Adrenal gland (tissue), 12 donors: ENCODE data around the gene RCE1. TPM values are rescaled to one million over a fixed set of nuclear protein-coding genes. Genes with fewer than 3 reads are reported as not detected.

Source experiments
- DNase-seq, 7 donors: peaks; one replicate each; pipeline ENCODE4 v3.0.0-alpha.2; 2019 to 2020
- H3K27ac ChIP-seq, 5 donors: fragments of 200-600 bp; sonication (generic) in 4 of 5; 1 replicate in 3 of 5; 2 replicates in 2 of 5; pipeline versions ENCODE4 v1.5.1 to v1.8.0; 2016 to 2020; ENCODE audit warnings: mild to moderate bottlenecking in 1 of 5
- H3K27me3 ChIP-seq: fragments of 200-600 bp; 2 replicates; pipeline ENCODE4 v1.8.0; 2021
- H3K36me3 ChIP-seq, 2 donors: fragments of 200-600 bp; replicated peaks in 1 of 2; 1 replicate in 1 of 2; 2 replicates in 1 of 2; pipeline versions ENCODE4 v1.5.1 to v1.8.0; 2018 to 2022
- H3K4me1 ChIP-seq, 2 donors: fragments of 200-600 bp; replicated peaks in 1 of 2; 1 replicate in 1 of 2; 2 replicates in 1 of 2; pipeline versions ENCODE4 v1.5.1 to v1.8.0; 2018 to 2021
- H3K4me3 ChIP-seq, 4 donors: fragments of 200-600 bp; sonication (generic) in 3 of 4; one replicate each; pipeline ENCODE4 v1.5.1; 2016 to 2018
- H3K9me3 ChIP-seq, 3 donors: fragments of 200-600 bp; sonication (generic) in 1 of 3; replicated peaks in 1 of 3; 1 replicate in 2 of 3; 2 replicates in 1 of 3; pipeline versions ENCODE4 v1.5.1 to v1.8.0; 2016 to 2021
- POLR2A ChIP-seq, 2 donors: fragments of 450-650 bp; IDR thresholded peaks; one replicate each; pipeline ENCODE4 v1.6.1; 2017; ENCODE audit warnings: antibody characterized with exemption in 2 of 2, mild to moderate bottlenecking in 2 of 2, moderate library complexity in 1 of 2
- WGBS, 4 donors: extraction: QIAGEN DNeasy Blood & Tissue Kit in 2 of 4; methylation state at CpG; one replicate each; pipeline versions ENCODE4 v1.1.5 to v1.1.7; 2013 to 2017; 5-methylcytosine and 5-hydroxymethylcytosine counted together
- intact Hi-C, 2 donors: fragments of 100-400 bp; cut with DNase I; formaldehyde crosslinking; loops; one replicate each; pipeline versions ENCODE4 v1.14.1 to v1.15.0; 2022 to 2023
- polyA plus RNA-seq, 3 donors: library from polyadenylated mRNA; stranded (reverse); fragments of 200-250 nt in 2 of 3; fragments of 350-450 nt in 1 of 3; fragmentation: Illumina TruSeq in 1 of 3; extraction: RNeasy Lipid Tissue Mini Kit (QIAGEN cat#74804) in 1 of 3; gene quantifications; one replicate each; pipeline ENCODE4 v1.2.3, GENCODE V29; 2013 to 2014
- total RNA-seq, 9 donors: library from RNA; depleted of rRNA in 4 of 9; stranded (reverse); fragments of >200 nt in 4 of 9; fragments of 120-200 nt in 1 of 9; fragmentation: NEBNext Ultra II Directional in 1 of 9; extraction: Animal tissue kit (Norgen Biotek cat#: 25700) in 1 of 9; gene quantifications; one replicate each; pipeline versions ENCODE4 v1.1.0 to v1.2.4, GENCODE V29; 2013 to 2023
- TF ChIP-seq, protein P1 (sequence below), 6 experiments: fragments of 450-650 bp in 4 of 6; fragments of 200-600 bp in 2 of 6; sonication (generic) in 1 of 6; IDR thresholded peaks; 1 replicate in 5 of 6; 2 replicates in 1 of 6; pipeline versions ENCODE4 v1.5.1 to v1.8.0; 2016 to 2021; ENCODE audit warnings: antibody characterized with exemption in 6 of 6, mild to moderate bottlenecking in 2 of 6, moderate library complexity in 1 of 6
- donor health status: healthy with polysubstance abuse.
- donor health status: Bipolar disorder and iron deficiency.
- donor health status: DM: yes; HTN: yes; CAD: no.
- donor health status: DM: no; HTN: no; CAD: no.
- donor health status: DM: no; HTN: no; CAD: no.
- donor health status: DM: yes; HTN: yes; CAD: no.

The RCE1 gene
- total and polyA plus RNA-seq, 12 donors: 5.2 to 24.8 (median 18.0) TPM

DNA sequence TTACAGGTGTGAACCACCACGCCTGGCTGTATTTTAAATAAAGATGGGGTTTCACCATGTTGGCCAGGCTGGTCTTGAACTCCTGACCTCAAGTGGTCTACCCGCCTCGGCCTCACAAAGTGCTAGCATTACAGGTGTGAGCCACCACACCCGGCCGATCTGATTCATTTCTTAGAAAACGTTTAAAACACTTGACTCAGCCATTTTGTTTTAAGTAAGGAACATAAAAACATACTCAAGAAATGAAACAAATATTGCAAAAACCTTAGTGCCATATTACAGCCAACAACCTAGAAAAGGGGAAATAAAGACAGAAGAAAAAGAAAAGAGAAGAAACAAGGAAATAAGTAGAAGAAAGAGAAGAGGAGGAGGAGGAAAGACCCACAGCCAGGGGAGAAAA is 31.0 kb downstream of the RCE1 start:
- 78 to 85% (median 84%) methylated on average over 6 of the region's 6 CpGs for whole genome bisulfite sequencing, 4 donors
- no peak for DNase-seq
- Histone ChIP-seq H3K4me3 (no peak overlapping the region), H3K27me3 (no peaks in the 10 kb centered on the region), H3K36me3 (peaks cover 0 to 24% of the 10 kb centered on the region in 2 donors), H3K4me1 (peaks cover 0 to 9% of the 10 kb centered on the region in 2 donors), H3K27ac (no peak overlapping the region), H3K9me3 (no peaks in the 10 kb centered on the region)
- intact Hi-C loops: no loop called here
- TF ChIP-seq, protein P1, sequence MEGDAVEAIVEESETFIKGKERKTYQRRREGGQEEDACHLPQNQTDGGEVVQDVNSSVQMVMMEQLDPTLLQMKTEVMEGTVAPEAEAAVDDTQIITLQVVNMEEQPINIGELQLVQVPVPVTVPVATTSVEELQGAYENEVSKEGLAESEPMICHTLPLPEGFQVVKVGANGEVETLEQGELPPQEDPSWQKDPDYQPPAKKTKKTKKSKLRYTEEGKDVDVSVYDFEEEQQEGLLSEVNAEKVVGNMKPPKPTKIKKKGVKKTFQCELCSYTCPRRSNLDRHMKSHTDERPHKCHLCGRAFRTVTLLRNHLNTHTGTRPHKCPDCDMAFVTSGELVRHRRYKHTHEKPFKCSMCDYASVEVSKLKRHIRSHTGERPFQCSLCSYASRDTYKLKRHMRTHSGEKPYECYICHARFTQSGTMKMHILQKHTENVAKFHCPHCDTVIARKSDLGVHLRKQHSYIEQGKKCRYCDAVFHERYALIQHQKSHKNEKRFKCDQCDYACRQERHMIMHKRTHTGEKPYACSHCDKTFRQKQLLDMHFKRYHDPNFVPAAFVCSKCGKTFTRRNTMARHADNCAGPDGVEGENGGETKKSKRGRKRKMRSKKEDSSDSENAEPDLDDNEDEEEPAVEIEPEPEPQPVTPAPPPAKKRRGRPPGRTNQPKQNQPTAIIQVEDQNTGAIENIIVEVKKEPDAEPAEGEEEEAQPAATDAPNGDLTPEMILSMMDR (IDR thresholded peaks at IDR 0.05): no peak
- no peak for TF ChIP-seq POLR2A (IDR thresholded peaks at IDR 0.05)

- peaks cover 0 to 9% of the 10 kb centered on the region in 2 donors for H3K4me1 ChIP-seq
- TF ChIP-seq POLR2A (IDR thresholded peaks at IDR 0.05): no peak
- TF ChIP-seq, protein P1 (IDR thresholded peaks at IDR 0.05): no peak
- no peak overlapping the region for H3K4me3 ChIP-seq
- peaks cover 0 to 13% of the 10 kb centered on the region in 2 donors for H3K36me3 ChIP-seq
- no peaks in the 10 kb centered on the region for H3K9me3 ChIP-seq
- intact Hi-C loops: no loop called here
- H3K27me3 ChIP-seq: no peaks in the 10 kb centered on the region
- H3K27ac ChIP-seq: no peak overlapping the region
- no peak for DNase-seq
- WGBS, 4 donors: 87 to 94% (median 93%) methylated on average over 13 of the region's 13 CpGs
Measured at GRCh38 chr11:66875378-66875777, 32.1 kb downstream of the RCE1 start.

- Histone ChIP-seq H3K9me3 (no peaks in the 10 kb centered on the region), H3K4me3 (no peak overlapping the region), H3K27me3 (no peaks in the 10 kb centered on the region), H3K36me3 (no peaks in the 10 kb centered on the region), H3K27ac (peak overlapping the region in 1 of 5 donors; percentile 17), H3K4me1 (peaks cover 13 to 32% of the 10 kb centered on the region in 2 donors)
- WGBS, 4 donors: 88 to 91% (median 90%) methylated on average over 8 to 9 of the region's 9 CpGs
- DNase-seq: no peak
- intact Hi-C loops: no loop called here
- no peak for TF ChIP-seq POLR2A (IDR thresholded peaks at IDR 0.05)
- TF ChIP-seq, protein P1 (IDR thresholded peaks at IDR 0.05): no peak
Measured at GRCh38 chr11:66877588-66878385, 34.5 kb downstream of the RCE1 start.

- no peak for TF ChIP-seq POLR2A (IDR thresholded peaks at IDR 0.05)
- TF ChIP-seq, protein P1 (IDR thresholded peaks at IDR 0.05): no peak
- intact Hi-C loops: no loop called here
- no peak overlapping the region for H3K4me3 ChIP-seq
- H3K36me3 ChIP-seq: no peaks in the 10 kb centered on the region
- no peaks in the 10 kb centered on the region for H3K9me3 ChIP-seq
- H3K27me3 ChIP-seq: no peaks in the 10 kb centered on the region
- peak overlapping the region in 1 of 5 donors; percentile 17 for H3K27ac ChIP-seq
- peak in 5 of 7 donors; percentile 51 to 76 (median 65) for DNase-seq
- WGBS, 4 donors: 47 to 63% (median 58%) methylated on average over 8 to 12 of the region's 12 CpGs
- peaks cover 16 to 38% of the 10 kb centered on the region in 2 donors for H3K4me1 ChIP-seq
Measured at GRCh38 chr11:66878474-66878873, 35.2 kb downstream of the RCE1 start.
